ENCODE results near the gene YEATS4. TPM values are rescaled to one million over a fixed set of nuclear protein-coding genes. Genes with fewer than 3 reads are reported as not detected.

Gene YEATS4
- total and polyA plus RNA-seq, 4 donors, result 12.0 to 15.0 (median 14.1) TPM

DNA sequence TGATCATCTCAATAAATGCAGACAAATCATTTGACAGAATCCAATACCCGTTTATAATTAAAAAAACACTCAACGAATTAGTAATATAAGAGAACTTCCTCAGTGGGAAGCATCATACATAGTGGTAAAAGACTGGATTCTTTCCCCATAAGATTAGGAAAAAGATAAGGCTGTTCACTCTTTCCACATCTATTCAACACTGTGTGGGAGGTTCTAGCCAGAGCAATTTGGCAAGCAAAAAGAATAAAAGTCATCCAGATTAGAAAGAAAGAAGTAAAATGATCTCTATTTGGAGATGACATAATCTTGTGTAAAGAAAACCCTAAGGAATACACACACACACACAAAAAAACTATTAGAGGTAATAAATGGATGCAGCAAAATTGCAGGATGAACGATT, 38.4 kb downstream of the YEATS4 start:
- H3K27me3 ChIP-seq (ENCODE audit: control insufficient read depth in 3 of 3, insufficient read depth in 3 of 3, low read length in 2 of 3), result no peaks in the 10 kb centered on the region
- peaks cover 0 to 4% (median 0%) of the 10 kb centered on the region in 4 donors for H3K36me3 ChIP-seq (ENCODE audit: control insufficient read depth in 4 of 4, insufficient read depth in 4 of 4, low read length in 4 of 4)
- no peaks in the 10 kb centered on the region for H3K4me1 ChIP-seq (ENCODE audit: control insufficient read depth in 5 of 5, insufficient read depth in 5 of 5, low read length in 5 of 5)
- H3K4me3 ChIP-seq, result no peak overlapping the region
- TF ChIP-seq, protein P1, sequence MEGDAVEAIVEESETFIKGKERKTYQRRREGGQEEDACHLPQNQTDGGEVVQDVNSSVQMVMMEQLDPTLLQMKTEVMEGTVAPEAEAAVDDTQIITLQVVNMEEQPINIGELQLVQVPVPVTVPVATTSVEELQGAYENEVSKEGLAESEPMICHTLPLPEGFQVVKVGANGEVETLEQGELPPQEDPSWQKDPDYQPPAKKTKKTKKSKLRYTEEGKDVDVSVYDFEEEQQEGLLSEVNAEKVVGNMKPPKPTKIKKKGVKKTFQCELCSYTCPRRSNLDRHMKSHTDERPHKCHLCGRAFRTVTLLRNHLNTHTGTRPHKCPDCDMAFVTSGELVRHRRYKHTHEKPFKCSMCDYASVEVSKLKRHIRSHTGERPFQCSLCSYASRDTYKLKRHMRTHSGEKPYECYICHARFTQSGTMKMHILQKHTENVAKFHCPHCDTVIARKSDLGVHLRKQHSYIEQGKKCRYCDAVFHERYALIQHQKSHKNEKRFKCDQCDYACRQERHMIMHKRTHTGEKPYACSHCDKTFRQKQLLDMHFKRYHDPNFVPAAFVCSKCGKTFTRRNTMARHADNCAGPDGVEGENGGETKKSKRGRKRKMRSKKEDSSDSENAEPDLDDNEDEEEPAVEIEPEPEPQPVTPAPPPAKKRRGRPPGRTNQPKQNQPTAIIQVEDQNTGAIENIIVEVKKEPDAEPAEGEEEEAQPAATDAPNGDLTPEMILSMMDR (IDR thresholded peaks at IDR 0.05; ENCODE audit: control extremely low read depth, extremely low read depth), result no peak
- DNase-seq (no peak), ATAC-seq (ENCODE audit: insufficient read depth, low FRiP score) (no peak)
- H3K27ac ChIP-seq (ENCODE audit: low read depth in 1 of 2, low read length in 1 of 2), result no peak overlapping the region
- no peak overlapping the region for H3K9ac ChIP-seq (ENCODE audit: insufficient read depth in 1 of 2, low read length in 2 of 2)
- peaks cover 0 to 6% (median 3%) of the 10 kb centered on the region in 4 donors for H3K9me3 ChIP-seq (ENCODE audit: control insufficient read depth in 4 of 4, insufficient read depth in 3 of 4, low read length in 3 of 4)
- 91 to 97% methylated on average over 3 of the region's 3 CpGs for WGBS, 2 donors

DNA sequence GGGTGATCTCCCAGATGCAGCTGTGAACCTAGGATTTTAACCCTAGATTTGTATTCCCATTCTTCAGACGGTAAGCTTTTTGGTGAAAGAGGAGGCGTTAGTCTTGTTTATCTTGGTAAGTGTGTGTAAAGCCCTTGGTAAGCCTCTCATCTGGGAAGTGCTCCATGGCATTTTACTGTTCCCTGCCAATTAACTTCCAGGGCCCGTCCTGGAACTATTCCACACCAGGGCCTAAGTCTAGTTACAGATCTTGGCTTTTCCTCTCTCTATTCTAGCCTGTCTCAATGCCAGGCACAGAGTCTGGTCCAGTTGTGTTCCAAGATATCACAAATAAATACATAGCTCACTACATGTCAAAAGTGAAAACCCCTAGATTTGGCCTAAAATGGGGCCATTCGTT, 42.4 kb downstream of the YEATS4 start:
- no peak for ATAC-seq (ENCODE audit: insufficient read depth, low FRiP score)
- Histone ChIP-seq H3K4me1 (ENCODE audit: control insufficient read depth in 5 of 5, insufficient read depth in 5 of 5, low read length in 5 of 5) (no peaks in the 10 kb centered on the region), H3K36me3 (ENCODE audit: control insufficient read depth in 4 of 4, insufficient read depth in 4 of 4, low read length in 4 of 4) (peaks cover 0 to under 1% (median 0%) of the 10 kb centered on the region in 4 donors), H3K4me3 (no peak overlapping the region), H3K27me3 (ENCODE audit: control insufficient read depth in 3 of 3, insufficient read depth in 3 of 3, low read length in 2 of 3) (no peaks in the 10 kb centered on the region), H3K27ac (ENCODE audit: low read depth in 1 of 2, low read length in 1 of 2) (no peak overlapping the region), H3K9ac (ENCODE audit: insufficient read depth in 1 of 2, low read length in 2 of 2) (no peak overlapping the region), H3K9me3 (ENCODE audit: control insufficient read depth in 4 of 4, insufficient read depth in 3 of 4, low read length in 3 of 4) (peaks cover 0 to 2% (median under 1%) of the 10 kb centered on the region in 4 donors)
- TF ChIP-seq, protein P1 (IDR thresholded peaks at IDR 0.05; ENCODE audit: control extremely low read depth, extremely low read depth), result no peak
- 77 to 89% methylated on average over 4 of the region's 4 CpGs for WGBS, 2 donors
- DNase-seq, result no peak

DNA sequence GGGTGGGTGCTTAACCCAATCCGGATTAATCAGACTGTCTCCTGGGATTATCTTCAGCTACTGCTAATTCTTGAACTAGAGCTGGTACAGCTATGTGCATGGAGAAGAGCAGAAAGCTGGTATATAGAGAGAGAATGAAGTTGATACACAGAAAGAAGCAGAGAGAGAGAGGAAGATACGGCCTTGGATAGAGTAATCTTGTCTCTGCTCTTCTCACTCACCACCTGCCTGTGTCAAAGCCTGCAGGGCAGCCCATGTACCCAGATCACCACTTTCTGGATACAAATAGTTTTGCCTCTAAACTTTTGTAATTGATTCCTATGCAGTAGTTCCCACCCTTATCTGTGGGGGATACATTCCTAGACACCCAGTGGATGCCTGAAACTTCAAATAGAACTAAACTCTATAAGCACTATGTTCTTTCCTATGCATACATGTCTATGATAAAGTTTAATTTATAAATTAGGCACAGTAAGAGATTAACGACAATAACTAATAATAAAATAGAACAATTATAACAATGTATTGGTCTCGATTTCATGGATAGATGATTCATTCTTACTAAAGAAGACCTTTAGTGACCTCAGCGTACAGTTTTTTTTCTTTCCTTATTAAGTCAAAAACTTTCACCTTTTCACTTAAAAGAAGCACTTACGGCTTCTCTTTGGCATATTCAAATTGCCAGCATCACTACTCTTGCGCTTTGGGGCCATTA, 45.5 kb downstream of the YEATS4 start:
- WGBS, 2 donors, result 89 to 97% methylated on average over 7 of the region's 7 CpGs
- no peak overlapping the region for H3K9ac ChIP-seq (ENCODE audit: insufficient read depth in 1 of 2, low read length in 2 of 2)

More for the DNA sequence above, 45.5 kb downstream of the YEATS4 start:
- Histone ChIP-seq H3K36me3 (ENCODE audit: control insufficient read depth in 4 of 4, insufficient read depth in 4 of 4, low read length in 4 of 4) (no peaks in the 10 kb centered on the region), H3K4me3 (no peak overlapping the region), H3K27me3 (ENCODE audit: control insufficient read depth in 3 of 3, insufficient read depth in 3 of 3, low read length in 2 of 3) (no peaks in the 10 kb centered on the region), H3K4me1 (ENCODE audit: control insufficient read depth in 5 of 5, insufficient read depth in 5 of 5, low read length in 5 of 5) (no peaks in the 10 kb centered on the region), H3K9me3 (ENCODE audit: control insufficient read depth in 4 of 4, insufficient read depth in 3 of 4, low read length in 3 of 4) (no peaks in the 10 kb centered on the region), H3K27ac (ENCODE audit: low read depth in 1 of 2, low read length in 1 of 2) (no peak overlapping the region)
- DNase-seq, result no peak
- no peak for ATAC-seq (ENCODE audit: insufficient read depth, low FRiP score)
- TF ChIP-seq, protein P1 (IDR thresholded peaks at IDR 0.05; ENCODE audit: control extremely low read depth, extremely low read depth), result no peak

Measured in lung (tissue), 12 donors.